ENCODE results near the gene SYT5. TPM values are rescaled to one million over a fixed set of nuclear protein-coding genes. Genes with fewer than 3 reads are reported as not detected.

Gene SYT5
- total RNA-seq, 1 donor from 2014 or later, result 23.7 TPM

DNA sequence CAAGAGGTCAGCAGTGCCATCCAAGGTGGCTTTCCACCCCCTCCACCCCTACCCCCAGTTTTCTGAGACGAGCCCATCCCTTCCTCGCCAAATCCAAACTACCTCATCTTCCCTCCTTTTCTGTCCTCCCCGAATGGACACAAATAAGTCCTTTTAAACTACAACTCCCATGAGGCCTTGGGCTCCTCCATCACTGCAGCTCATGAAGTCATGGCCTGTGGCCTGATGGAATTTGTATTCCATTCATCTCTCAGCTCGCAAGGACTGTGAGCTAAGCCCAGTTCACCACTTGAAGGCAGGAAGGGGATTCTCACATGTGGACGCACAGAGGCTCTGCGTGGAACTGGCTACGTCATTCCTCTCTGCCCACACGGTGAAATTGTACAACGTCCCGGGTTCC, 16.7 kb upstream of the SYT5 start:
- Mint-ChIP-seq H3K27ac (ENCODE audit: unreplicated experiment) (no peak overlapping the region), H3K4me1 (ENCODE audit: low read depth, unreplicated experiment) (peaks cover 1% of the 10 kb centered on the region), H3K27me3 (ENCODE audit: unreplicated experiment) (peaks cover 12% of the 10 kb centered on the region), H3K9me3 (ENCODE audit: unreplicated experiment) (no peaks in the 10 kb centered on the region), H3K4me3 (ENCODE audit: unreplicated experiment) (no peak overlapping the region), H3K36me3 (ENCODE audit: unreplicated experiment) (no peaks in the 10 kb centered on the region)
- no peak for DNase-seq
- TF ChIP-seq, protein P1, sequence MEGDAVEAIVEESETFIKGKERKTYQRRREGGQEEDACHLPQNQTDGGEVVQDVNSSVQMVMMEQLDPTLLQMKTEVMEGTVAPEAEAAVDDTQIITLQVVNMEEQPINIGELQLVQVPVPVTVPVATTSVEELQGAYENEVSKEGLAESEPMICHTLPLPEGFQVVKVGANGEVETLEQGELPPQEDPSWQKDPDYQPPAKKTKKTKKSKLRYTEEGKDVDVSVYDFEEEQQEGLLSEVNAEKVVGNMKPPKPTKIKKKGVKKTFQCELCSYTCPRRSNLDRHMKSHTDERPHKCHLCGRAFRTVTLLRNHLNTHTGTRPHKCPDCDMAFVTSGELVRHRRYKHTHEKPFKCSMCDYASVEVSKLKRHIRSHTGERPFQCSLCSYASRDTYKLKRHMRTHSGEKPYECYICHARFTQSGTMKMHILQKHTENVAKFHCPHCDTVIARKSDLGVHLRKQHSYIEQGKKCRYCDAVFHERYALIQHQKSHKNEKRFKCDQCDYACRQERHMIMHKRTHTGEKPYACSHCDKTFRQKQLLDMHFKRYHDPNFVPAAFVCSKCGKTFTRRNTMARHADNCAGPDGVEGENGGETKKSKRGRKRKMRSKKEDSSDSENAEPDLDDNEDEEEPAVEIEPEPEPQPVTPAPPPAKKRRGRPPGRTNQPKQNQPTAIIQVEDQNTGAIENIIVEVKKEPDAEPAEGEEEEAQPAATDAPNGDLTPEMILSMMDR (IDR thresholded peaks at IDR 0.05; ENCODE audit: partially characterized antibody, unreplicated experiment), result no peak

DNA sequence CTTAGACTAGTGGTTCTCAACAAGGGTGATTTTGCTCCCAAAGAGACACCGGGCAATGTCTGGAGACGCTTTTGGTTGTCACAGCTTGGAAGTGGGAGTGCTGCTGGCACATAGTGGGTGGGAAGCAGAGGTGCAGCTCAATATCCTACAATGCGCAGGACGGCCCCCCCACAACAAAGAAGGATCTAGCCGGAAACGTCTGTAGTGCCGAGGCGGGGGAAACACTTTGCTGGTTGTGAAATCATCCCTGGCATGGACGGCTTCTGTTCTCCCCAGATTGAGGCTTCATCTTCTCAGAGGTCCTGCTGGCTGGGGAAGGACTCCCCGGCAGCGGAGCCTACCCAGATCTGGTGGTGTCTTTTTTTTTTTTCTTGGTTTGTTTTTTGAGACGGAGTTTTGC, 13.4 kb upstream of the SYT5 start:
- DNase-seq, result no peak
- no peaks in the 10 kb centered on the region for H3K36me3 Mint-ChIP-seq (ENCODE audit: unreplicated experiment)
- H3K4me3 Mint-ChIP-seq (ENCODE audit: unreplicated experiment), result no peak overlapping the region
- no peak overlapping the region for H3K27ac Mint-ChIP-seq (ENCODE audit: unreplicated experiment)
- TF ChIP-seq, protein P1 (IDR thresholded peaks at IDR 0.05; ENCODE audit: partially characterized antibody, unreplicated experiment), result no peak
- no peaks in the 10 kb centered on the region for H3K4me1 Mint-ChIP-seq (ENCODE audit: low read depth, unreplicated experiment)
- H3K9me3 Mint-ChIP-seq (ENCODE audit: unreplicated experiment), result peaks cover 1% of the 10 kb centered on the region
- H3K27me3 Mint-ChIP-seq (ENCODE audit: unreplicated experiment), result peaks cover 11% of the 10 kb centered on the region

DNA sequence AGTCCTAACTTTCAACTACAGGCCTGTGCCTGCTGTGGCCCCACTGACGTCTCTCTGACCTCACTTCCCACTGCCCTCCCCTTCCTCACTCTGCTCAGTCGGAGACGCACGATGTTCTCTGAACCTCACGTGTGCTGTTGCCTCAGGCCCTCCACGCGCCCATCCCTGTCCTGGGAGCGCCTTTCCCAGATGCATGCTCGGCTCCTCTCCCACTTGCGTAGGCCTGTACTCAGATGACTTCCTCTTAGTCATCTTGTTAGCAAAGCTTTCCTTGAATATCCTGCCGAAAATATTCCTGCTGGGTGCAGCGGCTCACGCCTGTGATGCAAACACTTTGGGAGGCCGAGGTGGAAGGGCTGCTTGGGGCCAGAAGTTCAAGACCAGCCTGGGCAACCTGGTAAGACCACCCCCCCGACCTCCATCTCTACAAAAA, 9.3 kb upstream of the SYT5 start:
- TF ChIP-seq, protein P1 (IDR thresholded peaks at IDR 0.05; ENCODE audit: partially characterized antibody, unreplicated experiment), result no peak
- H3K9me3 Mint-ChIP-seq (ENCODE audit: unreplicated experiment), result peaks cover 2% of the 10 kb centered on the region
- no peaks in the 10 kb centered on the region for H3K4me1 Mint-ChIP-seq (ENCODE audit: low read depth, unreplicated experiment)
- peaks cover 4% of the 10 kb centered on the region for H3K27me3 Mint-ChIP-seq (ENCODE audit: unreplicated experiment)
- no peaks in the 10 kb centered on the region for H3K36me3 Mint-ChIP-seq (ENCODE audit: unreplicated experiment)
- DNase-seq, result no peak
- peak overlapping the region; percentile 52 for H3K4me3 Mint-ChIP-seq (ENCODE audit: unreplicated experiment)
- no peak overlapping the region for H3K27ac Mint-ChIP-seq (ENCODE audit: unreplicated experiment)

DNA sequence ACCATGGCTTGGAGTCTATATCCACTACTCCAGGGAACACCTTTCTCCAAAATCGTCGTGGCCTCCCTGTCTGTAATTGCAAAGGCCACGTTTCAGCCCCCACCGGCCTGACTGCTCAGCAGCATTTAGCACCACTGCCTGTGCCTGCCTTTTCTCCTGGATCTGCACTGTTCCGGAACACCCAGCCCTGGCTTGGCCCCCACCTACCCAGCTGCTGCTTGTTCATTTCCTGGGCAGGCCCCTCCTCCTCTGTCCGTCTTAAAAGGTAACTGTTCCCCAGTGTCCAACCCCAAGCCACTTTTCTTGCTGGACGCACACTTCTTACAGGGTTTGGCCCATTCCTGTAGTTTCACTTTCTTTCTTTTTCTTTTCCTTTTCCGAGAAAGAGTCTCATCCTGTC, 8.5 kb upstream of the SYT5 start:
- DNase-seq, result no peak
- no peaks in the 10 kb centered on the region for H3K4me1 Mint-ChIP-seq (ENCODE audit: low read depth, unreplicated experiment)
- H3K27ac Mint-ChIP-seq (ENCODE audit: unreplicated experiment), result no peak overlapping the region
- H3K27me3 Mint-ChIP-seq (ENCODE audit: unreplicated experiment), result peaks cover 4% of the 10 kb centered on the region
- H3K4me3 Mint-ChIP-seq (ENCODE audit: unreplicated experiment), result no peak overlapping the region
- no peaks in the 10 kb centered on the region for H3K36me3 Mint-ChIP-seq (ENCODE audit: unreplicated experiment)
- peaks cover 2% of the 10 kb centered on the region for H3K9me3 Mint-ChIP-seq (ENCODE audit: unreplicated experiment)
- TF ChIP-seq, protein P1 (IDR thresholded peaks at IDR 0.05; ENCODE audit: partially characterized antibody, unreplicated experiment), result no peak

DNA sequence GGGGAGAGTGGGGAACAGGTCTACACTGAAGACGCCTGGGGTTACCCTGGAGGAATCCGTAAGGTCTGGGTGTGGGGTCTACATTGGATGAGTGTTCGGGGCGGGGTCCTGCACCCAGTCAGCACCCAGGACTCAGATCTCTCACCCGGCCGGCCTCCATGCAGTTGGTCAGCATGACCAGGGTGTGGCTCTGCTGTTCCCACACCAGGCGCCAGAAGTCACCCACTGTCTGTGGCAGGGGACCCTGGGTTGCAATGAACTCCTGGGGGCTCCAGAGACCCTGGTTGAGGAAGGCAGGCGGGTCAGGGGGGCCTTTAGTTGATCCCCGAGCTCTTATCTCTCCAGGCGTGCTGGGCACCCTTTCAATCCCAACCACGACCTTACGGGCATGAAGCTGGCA, 6.0 kb upstream of the SYT5 start:
- Mint-ChIP-seq H3K9me3 (ENCODE audit: unreplicated experiment) (peaks cover 2% of the 10 kb centered on the region), H3K27ac (ENCODE audit: unreplicated experiment) (no peak overlapping the region), H3K36me3 (ENCODE audit: unreplicated experiment) (no peaks in the 10 kb centered on the region), H3K4me1 (ENCODE audit: low read depth, unreplicated experiment) (no peaks in the 10 kb centered on the region), H3K27me3 (ENCODE audit: unreplicated experiment) (peaks cover 10% of the 10 kb centered on the region), H3K4me3 (ENCODE audit: unreplicated experiment) (no peak overlapping the region)
- TF ChIP-seq, protein P1 (IDR thresholded peaks at IDR 0.05; ENCODE audit: partially characterized antibody, unreplicated experiment), result no peak
- DNase-seq, result no peak

All from glutamatergic neuron (in vitro differentiated cells).